ENCODE results near the gene USP14.

DNA sequence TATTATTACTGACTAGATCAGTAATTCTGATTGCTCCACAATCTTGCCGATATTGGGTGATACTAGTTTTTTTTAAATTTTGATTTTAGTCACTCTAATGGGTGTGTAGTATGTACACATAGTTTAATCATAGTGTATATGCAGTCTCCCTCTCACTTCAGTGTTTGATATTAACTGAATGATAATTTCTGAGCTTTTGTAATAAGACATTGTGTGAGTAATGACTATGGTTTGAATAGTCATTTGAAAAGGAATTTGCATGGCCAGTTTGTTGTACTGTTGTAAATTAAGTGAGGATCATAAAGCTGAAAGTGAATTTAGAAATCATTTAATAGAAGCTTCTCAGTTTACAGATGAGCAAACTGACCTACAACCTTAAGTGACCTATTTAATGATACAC lies 33.4 kb downstream of the USP14 start:
- TF ChIP-seq, protein P1, sequence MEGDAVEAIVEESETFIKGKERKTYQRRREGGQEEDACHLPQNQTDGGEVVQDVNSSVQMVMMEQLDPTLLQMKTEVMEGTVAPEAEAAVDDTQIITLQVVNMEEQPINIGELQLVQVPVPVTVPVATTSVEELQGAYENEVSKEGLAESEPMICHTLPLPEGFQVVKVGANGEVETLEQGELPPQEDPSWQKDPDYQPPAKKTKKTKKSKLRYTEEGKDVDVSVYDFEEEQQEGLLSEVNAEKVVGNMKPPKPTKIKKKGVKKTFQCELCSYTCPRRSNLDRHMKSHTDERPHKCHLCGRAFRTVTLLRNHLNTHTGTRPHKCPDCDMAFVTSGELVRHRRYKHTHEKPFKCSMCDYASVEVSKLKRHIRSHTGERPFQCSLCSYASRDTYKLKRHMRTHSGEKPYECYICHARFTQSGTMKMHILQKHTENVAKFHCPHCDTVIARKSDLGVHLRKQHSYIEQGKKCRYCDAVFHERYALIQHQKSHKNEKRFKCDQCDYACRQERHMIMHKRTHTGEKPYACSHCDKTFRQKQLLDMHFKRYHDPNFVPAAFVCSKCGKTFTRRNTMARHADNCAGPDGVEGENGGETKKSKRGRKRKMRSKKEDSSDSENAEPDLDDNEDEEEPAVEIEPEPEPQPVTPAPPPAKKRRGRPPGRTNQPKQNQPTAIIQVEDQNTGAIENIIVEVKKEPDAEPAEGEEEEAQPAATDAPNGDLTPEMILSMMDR (IDR thresholded peaks at IDR 0.05), result no peak
- TF ChIP-seq, protein P2, sequence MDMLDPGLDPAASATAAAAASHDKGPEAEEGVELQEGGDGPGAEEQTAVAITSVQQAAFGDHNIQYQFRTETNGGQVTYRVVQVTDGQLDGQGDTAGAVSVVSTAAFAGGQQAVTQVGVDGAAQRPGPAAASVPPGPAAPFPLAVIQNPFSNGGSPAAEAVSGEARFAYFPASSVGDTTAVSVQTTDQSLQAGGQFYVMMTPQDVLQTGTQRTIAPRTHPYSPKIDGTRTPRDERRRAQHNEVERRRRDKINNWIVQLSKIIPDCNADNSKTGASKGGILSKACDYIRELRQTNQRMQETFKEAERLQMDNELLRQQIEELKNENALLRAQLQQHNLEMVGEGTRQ (CRISPR knock-in tag; IDR thresholded peaks at IDR 0.05), result no peak
- TF ChIP-seq, protein P3, sequence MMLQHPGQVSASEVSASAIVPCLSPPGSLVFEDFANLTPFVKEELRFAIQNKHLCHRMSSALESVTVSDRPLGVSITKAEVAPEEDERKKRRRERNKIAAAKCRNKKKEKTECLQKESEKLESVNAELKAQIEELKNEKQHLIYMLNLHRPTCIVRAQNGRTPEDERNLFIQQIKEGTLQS (CRISPR knock-in tag; conservative IDR thresholded peaks at IDR 0.05), result no peak
- TF ChIP-seq, protein P4, sequence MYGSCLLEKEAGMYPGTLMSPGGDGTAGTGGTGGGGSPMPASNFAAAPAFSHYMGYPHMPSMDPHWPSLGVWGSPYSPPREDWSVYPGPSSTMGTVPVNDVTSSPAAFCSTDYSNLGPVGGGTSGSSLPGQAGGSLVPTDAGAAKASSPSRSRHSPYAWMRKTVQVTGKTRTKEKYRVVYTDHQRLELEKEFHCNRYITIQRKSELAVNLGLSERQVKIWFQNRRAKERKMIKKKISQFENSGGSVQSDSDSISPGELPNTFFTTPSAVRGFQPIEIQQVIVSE (CRISPR knock-in tag; IDR thresholded peaks at IDR 0.05; ENCODE audit: borderline replicate concordance), result no peak

Data from WTC11 (cell line).